HS-5 (cell line): ENCODE data around the gene HAND1.
"Not testable (repeated sequence)": the region's sequence is repeated elsewhere in the genome, so short reads cannot be mapped to it uniquely, and the experiment has no call there.

ENCODE experiments used
- DNase-seq: peaks from one replicate; pipeline ENCODE4 v3.0.0-alpha.2; 2012; ENCODE audit warnings: low read depth

The HAND1 gene

GRCh38 chr5:154478224-154478565, at the start of gene HAND1:
Gene HAND1, minus strand, starts transcription at chr5:154478227. Its CDS starts 219 bp downstream, at chr5:154478008.
- DNase-seq = no peak

GRCh38 chr5:154526231-154527226, 48.5 kb upstream of the HAND1 start:
- no peak for DNase-seq

DNA sequence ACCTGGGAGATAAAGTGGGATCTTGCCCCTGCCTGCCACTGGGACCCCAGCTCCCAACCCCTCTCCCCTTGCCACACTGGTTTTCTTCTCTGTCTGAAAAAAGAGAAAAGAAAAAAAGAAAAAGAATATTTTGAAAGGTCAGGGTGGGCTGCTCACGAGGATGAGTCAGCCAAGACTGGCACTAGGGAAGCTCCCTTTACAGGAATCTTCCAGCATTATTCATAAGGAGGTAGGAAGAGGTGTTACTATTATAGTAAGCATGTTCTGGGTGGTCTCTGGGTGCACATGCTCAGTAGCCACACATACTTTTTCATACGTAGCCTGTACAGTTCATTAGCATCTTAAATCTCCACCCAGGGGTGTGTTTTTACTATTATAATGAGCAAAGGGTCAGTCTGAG, 46.8 kb upstream of the HAND1 start:
- DNase-seq = no peak

DNA sequence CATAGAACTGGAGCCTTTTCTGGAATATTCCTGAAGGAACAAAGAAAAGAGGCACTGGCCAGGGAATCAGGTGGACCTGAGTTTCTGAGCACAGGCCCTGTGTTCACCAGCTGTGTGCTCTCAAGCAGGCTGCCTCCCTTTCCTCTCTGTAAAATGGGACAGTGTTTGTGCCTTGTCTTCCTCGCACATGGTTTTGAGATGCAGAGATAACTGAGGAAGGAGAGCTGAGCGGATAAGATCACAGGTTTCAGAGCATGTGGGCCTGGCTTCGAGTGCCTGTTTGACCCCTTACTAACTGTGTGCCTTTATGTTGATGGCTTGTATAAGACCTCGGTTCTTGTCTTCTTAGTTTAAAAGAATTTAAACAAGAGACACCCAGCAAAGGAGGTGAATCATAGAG, 46.2 kb upstream of the HAND1 start:
- no peak for DNase-seq

DNA sequence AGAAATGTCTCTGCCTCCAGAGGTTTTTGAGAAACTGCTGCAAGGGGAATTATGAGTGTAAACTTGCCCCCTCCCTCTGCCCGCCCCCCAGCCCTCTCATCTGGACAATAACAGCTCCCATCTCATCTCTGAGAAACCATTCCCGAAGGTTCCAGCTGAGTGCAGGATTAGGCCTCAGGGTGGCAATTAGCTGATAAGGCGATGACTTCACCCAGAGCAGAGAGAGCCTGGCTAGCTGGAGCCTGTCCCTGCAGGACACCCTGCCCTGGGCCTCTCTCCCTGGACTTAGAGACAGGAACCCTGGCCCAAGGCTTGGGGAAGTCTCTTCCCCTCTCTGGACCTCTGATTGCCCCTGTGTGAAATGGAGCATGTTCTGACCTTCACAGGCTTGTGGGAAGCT, 45.7 kb upstream of the HAND1 start:
- DNase-seq = no peak

- no peak for DNase-seq
Measured at GRCh38 chr5:154523104-154523503, 45.1 kb upstream of the HAND1 start.

DNA sequence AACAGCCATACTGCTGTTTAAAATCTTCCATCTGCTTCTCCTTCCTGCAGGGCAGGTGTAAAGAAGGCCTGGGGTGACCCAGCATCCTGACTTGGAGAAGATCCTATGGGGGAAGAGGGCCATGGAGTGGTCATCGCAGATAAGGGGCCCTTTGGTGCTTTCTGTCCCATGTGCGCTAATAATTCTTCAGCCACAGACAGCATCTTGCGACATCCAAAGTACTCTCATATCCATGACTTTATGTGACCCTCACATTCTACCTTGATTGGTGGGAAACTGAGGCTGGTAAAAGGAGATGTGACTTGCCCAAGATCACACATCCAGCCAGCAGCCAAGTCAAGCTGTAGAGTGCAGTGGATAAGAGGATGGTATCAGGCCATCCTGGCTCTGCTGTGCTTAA, 44.3 kb upstream of the HAND1 start:
- no peak for DNase-seq

DNA sequence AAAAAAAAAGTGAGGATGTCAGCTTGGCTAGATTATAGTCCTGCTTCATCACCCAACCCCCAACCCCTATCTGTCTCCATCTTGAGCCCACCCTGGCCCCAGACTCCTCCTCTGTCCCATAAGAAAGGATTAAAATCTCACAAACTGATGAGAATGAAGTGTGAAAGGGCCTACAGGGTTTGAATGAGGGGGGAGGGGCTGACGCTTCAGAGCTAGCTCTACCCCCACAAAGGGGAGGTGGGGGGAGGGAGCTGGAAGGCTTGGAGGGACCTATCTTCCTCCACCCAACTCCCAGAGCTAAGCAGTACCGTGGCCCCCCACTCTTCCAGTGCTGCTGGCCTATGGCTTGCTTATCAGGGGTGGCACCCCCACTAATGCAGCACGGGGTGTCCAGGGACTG, 43.7 kb upstream of the HAND1 start:
- no peak for DNase-seq

- DNase-seq = no peak
Measured at GRCh38 chr5:154520861-154521453, 42.9 kb upstream of the HAND1 start.

- no peak for DNase-seq
Measured at GRCh38 chr5:154519359-154519758, 41.3 kb upstream of the HAND1 start.

DNA sequence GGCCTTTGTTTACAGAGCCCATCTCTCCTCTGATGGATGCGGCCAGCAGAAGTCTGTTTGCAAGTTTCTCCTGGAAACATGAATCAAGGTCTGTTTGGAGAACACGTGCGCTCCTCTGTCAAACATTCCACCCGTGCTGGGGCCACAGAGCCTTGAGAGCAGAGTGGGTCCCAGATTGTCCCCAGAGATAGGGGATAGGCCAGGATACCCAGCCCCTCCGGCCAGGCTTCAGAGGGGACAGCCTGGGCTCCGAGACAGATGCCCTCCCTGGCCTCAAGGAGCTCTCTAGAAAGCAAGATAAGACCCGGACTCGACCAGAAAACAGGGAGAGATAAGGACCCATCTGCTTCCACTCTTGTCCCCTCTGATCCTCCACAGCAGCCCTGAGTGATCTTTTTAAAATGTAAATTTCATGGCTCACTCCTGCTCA, 40.4 kb upstream of the HAND1 start:
- DNase-seq = no peak

DNA sequence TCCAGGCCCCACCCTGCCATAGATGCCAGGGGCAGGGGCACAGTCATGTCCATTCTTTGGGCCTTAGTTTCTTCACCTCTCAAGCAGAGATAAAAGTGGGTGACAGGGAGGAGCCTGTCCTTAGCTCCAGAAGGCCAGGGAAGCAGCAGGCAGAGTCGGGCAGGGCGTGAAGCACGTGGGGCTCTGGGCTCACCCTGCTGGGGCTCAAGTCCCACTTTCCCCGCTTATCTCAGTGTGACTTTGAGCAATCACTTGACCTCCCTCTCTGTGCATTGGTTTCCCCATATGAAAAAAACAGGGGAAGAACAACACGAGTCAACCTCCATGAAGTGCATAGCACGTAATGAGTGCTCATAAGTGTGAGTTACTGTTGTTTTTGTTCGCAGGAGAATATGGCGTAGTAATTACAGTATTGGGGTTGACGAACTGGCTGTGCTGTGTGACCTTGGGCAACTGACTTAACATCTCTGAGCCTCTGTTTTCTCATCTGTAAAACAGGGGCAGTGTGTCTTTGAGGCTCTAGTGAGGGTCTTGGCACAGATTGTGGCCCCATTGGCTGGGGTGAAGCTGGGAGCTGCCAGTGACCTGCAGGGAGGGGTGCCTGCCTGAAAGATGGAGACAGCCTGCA, 39.9 kb upstream of the HAND1 start:
- DNase-seq = no peak

DNA sequence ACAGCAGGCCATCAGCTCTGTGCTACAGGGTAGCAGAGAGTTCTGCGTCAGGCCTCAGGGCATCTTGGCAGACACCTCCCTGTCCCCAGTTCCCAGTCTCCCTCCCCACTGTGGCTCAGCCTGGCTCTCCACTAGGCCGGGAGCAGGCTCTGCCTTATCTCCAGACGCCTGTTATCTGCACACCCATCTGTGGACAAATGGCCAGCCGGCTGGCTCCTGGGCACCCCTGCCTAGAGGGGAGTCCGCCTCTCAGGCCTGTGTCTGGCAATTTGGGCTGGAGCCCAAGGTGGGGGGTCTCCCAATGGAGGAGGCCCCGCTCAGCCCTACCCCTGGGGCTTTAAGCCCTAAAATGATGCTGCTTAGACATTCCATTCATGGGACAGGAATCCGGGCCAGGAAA, 39.2 kb upstream of the HAND1 start:
- no peak for DNase-seq

- no peak for DNase-seq
Measured at GRCh38 chr5:154516475-154516874, 38.4 kb upstream of the HAND1 start.

DNA sequence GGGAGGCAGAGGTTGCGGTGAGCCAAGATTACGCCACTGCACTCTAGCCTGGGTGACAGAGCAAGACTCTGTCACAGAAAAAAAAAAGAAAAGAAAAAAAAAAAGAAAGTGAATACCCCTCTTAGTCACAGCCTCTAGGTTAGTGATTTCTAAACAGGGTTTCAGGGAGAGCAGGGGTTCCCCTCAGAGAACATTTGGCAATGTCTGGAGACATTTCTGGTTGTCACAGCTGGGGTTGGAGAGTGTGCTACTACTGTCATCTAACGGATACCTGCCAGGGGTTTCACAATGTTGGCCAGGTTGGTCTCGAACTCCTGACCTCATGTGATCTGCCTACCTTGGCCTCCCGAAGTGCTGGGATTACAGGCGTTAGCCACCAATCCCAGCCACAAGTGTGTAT, 37.5 kb upstream of the HAND1 start:
- DNase-seq = not testable (repeated sequence)

GRCh38 chr5:154514331-154514730, 36.3 kb upstream of the HAND1 start:
- DNase-seq = no peak

DNA sequence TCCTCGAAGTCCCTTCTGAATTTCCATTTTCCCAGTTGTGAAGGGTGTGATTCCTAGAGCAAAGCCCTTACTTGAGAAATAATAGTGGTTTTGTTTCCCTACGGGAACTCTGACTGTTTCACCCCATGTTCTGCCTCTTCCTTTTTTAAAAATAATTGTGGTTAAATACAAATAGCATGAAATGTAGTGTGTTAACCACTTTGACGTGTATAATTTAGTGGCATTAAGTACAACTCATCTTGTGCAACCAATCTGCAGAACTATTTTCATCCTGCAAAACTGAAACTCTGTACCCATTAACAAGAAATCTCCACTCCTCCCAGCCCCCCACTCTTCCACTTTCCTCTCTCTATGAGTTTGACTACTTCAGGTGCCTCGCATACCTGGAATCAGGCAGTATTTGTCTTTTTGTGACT, 35.6 kb upstream of the HAND1 start:
- no peak for DNase-seq

DNA sequence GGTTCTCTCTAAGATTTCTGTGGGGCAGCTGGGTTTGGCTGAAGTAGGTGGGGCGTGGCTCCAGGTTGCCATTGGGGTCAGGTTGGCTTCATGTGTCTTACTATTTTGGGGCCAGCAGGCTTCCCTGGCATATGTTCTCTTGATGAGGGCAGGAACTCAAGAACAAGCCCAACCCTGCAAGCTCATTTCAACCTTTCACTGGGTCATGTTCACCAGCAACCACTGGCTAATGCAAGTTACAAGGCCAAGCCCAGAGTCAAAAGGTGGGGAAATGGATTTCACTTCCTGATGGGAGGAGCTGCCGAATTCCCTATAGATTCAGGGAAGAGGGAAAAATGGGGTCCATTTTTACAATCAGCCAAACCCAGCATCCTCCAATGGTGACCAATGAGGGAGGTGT, 34.0 kb upstream of the HAND1 start:
- no peak for DNase-seq

- DNase-seq = no peak
Measured at GRCh38 chr5:154509784-154510555, 31.9 kb upstream of the HAND1 start.

GRCh38 chr5:154508114-154508513, 30.1 kb upstream of the HAND1 start:
- no peak for DNase-seq

DNA sequence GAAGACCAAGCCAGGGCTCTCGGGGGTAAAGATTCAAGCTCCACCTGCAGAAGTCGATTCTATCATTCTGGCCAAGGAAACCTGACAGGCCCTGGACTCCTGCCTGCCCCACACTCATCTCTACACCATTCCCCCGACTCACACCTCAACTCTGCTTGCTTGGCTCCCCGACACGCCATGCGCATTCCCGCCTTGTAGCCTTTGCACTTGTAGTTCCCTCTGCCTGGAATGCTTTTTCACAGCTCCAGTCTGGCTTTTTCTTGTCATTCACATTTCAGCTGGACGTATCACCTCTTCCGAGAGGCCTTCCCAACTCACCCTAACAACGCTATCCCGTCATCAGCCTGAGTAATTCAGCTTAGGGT, 28.7 kb upstream of the HAND1 start:
- no peak for DNase-seq

DNA sequence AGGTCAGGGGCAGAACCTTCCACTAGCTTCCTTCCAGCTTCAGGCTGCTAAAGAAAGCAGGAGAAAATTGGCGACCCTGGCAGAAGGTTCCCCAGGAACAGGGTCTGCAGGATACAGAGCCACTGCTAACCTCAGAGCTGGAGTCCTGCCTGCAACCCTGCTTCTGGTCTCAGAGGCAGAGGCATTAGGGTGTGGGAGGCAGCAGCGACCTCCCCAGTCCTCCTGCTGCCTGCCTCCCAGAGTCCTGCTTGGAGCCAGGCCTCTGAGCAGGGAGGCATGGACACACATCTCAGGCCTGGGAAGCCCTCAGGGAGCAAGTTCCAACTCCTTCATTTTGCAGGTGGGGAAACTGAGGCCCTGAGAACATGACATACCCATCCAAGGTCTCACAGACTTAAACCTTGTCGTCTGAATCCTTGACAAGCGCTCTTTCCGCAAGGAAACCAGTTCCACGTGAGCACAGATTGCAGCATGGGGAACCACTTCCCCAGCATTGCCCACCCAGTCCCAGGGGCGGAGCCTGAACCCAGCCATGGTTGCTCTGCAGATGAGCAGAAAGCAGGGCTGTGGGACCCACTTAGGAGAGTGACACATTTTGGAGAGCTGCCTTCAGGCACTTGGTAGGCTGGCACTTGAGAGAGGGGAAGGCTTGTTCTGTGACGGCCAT, 28.2 kb upstream of the HAND1 start:
- no peak for DNase-seq
